AG20443 (cell line): ENCODE measurements around the gene HHIPL1.

Source experiments
- DNase-seq: peaks from one replicate; pipeline ENCODE4 v3.0.0; 2012; ENCODE audit warnings: low spot score, mixed read lengths

The HHIPL1 gene

DNA sequence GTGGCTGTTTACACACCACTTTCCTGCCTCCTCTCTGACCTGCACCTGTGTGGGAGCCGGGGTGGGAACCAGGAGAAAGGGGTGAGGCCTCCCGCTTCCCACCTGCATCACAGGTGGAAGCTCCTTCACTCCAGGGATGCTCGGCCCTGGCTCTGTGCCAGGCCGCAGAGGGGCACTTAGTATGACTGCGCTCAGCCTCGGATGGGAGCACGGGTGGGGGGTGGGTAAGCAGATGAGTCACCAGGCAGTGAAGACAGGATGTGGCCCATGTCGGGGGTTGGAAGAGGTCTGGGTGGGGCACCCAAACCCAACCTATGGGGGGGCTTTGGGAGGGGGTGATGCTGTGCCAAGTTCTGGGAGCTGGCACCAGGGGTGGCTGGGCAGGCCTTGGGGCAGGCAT is 31.7 kb downstream of the HHIPL1 start:
- DNase-seq: no peak

DNA sequence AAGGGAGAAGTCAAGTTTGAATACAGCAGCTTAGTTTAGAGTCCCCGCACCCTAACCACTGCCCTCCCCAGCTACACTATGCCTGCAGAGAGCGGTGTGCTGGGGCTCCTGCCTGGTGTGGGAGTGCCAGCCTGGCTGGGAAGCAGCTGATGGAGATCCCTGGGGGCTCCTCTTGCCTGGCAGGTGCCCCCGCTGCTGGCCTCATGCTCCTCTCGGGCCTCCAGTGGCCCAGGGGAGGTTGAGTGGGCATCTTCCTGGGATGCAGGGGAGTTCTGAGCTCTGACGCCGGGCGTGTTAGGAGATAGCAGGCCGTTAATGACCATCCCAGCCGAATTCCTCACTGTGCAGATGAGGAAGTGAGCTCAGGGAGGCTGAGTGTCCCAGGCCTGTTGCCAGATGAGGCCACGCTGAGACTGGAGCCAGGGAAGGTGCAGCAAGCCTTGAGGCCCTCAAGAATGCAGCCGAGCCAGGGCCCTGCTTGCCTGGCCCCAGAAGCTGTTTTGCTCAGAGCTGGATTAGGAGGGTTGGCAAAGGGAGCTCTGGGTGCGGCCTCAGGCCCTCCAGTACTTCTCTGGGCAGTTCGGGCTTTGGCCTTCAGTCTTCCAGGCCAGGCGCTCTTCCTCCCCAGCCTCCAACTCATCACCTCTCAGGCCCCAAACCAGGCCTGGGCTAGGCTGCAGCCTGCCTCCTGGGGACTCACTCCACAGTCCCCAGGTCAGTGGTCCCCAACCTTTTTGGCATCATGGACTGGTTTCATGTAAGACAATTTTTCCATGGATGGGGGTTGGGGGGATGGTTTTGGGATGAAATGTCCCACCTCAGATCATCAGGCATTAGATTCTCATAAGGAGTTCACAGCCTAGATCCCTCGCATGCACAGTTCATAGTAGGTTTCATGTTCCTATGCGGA is 32.6 kb downstream of the HHIPL1 start:
- DNase-seq: no peak

DNA sequence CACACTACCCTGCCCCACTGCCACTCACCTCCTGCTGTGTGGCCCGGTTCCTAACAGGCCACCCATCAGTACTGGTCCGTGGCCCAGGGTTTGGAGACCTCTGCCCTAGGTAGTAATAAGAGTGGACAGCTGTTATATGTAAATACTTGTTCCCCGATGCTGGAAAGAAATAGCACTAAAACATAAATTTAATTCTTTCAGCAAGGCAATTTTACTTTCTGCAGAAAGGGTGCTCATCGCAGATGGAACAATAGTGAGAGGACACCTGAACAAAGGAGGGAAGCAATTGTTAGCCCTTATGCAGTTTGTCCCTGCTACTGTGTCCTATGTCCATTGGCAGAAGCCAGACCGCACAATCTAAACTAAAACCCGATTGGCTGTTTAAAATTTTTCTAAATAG is 33.3 kb downstream of the HHIPL1 start:
- no peak for DNase-seq

DNA sequence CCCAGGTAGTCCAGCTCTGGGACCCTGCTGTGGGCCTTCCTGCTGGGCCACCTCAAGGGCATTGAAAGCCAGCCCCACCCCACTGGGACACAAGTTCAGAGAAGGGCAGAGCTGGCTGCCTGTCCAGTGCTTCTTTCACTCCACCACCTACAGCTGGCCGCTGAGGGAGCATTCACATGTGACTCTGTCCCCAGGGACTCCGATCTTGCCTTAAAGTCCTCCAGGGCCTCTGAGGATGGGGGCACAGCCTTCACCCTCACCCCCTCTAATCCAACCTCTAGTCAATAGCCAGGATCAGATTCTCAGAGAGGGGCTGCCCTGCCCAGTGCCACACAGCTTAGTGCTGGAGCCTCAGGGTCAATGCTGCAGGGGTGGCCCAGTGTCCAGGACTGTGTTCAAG is 34.2 kb downstream of the HHIPL1 start:
- no peak for DNase-seq

DNA sequence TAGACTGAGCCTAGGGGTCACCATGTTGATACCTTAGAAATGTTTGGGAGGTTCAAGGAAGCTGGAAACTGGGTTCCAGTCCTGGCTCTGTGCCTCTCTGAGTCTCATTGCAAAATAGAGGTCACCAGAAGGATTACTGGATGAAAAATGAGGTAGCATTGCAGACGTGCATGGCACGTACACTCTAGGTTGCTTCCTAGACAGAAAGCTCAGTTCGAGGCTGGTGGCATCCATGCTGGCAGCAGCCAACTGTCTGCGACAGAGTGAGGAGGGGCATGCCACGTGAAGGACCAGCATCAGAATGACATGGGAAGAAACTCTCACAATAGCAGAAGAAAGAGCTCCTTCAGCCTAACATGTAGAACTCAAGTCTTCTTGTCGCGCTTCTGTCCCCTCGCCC is 34.6 kb downstream of the HHIPL1 start:
- no peak for DNase-seq

DNA sequence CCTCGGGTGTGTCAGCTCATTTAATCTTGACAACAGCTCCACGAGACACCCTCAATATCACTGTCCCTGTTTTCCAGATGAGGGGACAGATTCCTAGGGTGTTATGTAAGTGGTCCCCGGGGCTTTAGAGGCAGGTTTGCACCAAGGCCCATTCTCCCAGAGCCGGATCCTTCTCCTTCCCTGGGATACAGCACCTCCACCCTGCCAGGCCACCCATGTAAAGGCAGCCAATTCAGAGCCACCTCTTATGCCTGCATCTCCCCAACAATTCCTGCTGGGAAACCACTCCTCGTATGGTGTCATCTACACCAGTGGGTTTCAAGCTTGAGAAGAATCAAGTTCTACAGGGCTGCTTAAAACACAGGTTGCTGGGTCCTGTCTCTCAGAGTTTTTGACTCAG is 35.1 kb downstream of the HHIPL1 start:
- DNase-seq: no peak

DNA sequence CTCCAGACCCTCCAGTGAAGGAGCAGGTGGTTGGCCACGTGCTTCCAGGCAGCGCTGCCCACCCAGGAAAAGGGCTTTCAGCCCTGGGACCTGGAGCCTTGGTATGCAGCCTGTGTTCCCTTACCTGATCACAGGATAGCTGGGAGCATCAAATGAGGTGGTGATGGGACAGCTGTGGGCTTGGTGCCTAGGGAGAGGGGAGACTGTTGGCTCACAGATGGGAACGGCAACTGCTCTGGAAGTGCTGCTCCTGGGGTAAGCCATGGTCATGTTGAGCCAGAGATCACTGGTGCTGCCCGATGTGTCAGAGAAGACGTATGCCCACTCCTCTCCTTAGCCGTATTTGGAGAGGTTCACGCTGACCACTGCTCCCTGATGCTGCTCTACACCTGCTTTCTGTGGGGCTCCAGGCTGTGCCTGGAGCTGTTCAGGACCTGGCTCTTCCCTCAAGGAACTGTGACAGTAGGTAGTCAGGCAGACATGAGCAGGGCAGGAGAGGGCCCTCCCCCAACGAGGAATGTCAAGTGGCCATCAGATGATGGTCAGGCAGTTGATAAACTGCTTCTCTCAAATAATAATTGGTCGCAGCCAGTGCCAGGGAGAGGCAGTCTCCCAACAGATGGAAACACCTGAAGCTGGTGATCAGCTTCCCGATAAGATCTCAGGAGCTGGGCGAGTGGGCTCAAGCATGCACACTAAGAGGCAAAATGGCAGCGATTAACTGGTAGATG is 36.3 kb downstream of the HHIPL1 start:
- DNase-seq: no peak

DNA sequence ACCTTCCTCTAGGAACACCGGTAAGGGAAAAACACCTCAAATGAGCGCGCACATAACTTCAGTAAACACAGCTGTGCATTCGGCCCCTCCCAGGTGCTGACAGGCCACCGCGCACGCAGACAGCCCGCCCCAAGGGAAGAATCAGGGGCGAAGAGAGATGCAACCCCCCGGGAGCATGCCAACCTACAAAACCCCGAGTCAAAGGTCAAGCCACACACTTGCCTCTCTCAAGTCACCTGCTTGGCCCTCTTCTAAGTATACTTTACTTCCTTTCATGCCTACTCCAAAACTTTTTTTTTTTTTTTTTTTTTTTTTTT is 36.9 kb downstream of the HHIPL1 start:
- DNase-seq: no peak

DNA sequence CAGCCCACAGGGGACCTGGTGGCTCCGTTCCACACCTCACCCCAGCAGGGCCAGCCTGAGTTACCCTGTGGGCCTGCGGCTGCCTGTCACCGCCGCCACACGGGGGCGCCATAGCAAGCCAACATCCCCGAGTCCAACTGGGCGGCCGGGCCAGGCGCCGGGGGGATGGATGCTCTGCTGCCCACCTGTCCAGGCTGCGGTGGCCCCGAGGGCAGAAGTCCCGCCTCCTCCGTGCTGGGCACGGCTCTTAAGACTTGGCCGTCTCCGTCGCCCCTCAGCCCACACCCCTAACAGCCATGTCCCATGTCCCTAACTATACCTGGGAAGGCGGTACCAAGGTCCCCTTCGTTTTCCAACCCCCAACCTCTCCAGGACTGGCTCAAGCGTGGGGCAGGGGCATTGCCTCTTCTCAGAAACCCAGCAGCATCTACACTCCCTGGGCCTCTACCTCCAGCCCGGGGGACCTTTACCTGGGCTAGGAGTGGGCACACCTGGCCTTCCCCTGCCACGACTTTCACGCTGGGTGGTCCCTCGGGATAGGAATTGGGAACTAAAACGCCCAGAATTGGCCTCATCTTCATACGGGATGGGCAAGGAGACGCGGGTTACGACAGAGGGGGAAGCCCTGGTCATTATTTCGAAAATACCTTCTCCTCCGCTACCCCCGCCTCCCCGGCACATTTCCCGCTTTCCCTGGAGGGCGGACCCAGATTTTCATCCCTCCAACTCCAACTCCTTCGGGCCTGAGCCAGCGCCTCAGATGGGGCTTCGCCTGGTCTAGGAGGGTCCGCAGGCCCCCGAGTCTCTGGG is 38.1 kb downstream of the HHIPL1 start:
- DNase-seq: peak; percentile 88

DNA sequence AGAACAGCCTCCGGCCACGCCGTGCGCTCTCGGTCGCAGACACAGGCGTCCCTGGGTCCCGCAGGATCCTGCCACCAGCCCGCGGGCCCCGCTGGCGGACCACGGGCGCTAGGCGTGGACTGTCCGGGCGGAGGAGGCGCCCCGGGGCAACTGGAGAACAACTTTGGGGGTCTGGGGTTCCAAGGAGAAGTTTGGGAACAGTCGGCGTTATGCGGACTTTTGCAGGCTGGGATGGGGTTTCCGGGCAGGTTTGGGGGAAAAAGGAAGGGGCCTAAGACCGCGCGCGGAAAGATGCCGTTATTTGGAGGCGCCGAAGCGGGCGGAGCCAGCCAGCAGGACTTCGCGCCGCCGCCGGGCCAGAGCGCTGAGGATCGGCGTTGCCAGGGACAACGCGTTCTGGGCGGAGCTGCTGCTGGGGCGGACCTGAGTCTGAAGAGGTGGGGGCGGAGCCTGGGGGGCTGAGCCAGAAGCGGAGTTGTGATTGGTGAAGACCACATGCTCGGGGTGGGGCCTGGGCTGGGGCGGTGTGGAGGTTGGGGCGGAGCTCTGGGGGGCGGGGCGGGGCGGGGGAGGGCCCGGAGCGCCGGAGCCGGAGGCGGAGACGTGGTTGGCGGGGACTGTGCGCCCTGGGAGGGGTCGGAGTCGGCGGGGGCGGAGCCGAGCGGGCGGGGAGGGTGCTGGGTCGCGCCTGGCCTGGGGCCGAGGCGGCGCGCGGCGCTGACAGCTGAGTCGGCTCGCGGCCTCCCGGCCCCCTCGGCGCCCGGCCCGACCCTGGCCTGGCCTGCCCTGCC is 38.9 kb downstream of the HHIPL1 start, which contains the start of gene CYP46A1:
CYP46A1 (plus strand) TSS at position 680 of the 791 bp plus-strand sequence. CDS start 120 bp downstream, outside the sequence.
- DNase-seq: peak; percentile 100

DNA sequence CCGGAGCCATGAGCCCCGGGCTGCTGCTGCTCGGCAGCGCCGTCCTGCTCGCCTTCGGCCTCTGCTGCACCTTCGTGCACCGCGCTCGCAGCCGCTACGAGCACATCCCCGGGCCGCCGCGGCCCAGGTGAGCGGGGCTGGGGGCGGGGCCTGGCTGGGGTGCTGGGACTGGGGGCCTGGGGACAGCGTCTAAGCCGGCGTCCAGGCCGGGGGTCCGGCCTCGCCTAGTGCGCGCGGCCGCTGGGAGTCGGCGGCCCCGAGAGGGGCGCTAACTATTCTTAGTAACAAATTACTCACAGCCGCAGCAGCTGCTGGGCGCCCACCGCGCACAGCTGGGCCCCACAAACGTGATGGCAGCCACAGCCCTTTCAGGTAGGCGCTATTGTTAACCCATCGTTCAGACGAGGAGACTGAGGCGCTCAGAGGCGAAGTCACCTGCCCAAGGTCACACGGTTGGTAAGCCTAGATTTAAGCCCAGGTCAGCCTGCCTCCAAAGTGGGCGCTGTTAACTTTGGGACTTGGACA is 39.5 kb downstream of the HHIPL1 start:
- DNase-seq: no peak

DNA sequence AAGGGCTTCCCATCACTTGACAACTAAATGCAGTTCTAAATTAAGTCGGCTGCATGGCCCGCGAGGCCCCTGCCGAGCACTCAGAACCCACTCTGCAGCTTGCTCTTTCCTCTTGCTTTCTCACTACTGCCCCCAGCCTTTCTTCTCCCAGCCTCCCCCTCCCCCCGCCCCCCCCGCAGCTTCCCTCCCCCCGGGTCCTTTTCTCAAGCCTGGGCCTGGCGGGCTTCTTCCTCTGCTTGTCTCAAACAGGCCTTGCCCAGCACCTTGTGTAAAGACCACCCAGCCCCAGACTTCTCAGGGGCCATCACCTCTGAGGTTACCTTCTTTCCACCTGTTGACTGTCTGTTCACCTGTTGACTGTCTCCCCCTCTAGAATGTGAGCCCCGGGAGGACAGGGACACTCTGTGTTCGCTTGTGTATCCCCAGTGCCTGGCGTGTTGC is 40.2 kb downstream of the HHIPL1 start:
- no peak for DNase-seq

DNA sequence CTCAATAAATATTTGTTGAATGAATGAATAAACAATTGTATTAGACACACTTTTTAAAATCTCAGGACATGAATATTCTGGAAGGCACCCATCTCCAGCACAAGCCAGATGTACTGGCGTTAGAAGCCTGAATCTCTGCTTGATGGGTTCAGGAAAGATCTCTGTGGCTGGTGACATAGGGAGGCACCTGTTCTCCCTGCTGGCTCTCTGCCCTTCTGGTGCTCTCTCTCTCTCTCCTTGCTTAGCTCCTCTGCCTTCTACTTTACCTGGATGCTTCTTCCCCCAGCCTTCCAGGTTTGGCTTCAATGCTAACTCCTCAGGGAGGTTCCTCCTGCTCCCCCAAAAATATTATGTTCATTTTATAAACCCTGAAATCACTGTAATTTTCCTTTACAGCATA is 40.7 kb downstream of the HHIPL1 start:
- DNase-seq: no peak

DNA sequence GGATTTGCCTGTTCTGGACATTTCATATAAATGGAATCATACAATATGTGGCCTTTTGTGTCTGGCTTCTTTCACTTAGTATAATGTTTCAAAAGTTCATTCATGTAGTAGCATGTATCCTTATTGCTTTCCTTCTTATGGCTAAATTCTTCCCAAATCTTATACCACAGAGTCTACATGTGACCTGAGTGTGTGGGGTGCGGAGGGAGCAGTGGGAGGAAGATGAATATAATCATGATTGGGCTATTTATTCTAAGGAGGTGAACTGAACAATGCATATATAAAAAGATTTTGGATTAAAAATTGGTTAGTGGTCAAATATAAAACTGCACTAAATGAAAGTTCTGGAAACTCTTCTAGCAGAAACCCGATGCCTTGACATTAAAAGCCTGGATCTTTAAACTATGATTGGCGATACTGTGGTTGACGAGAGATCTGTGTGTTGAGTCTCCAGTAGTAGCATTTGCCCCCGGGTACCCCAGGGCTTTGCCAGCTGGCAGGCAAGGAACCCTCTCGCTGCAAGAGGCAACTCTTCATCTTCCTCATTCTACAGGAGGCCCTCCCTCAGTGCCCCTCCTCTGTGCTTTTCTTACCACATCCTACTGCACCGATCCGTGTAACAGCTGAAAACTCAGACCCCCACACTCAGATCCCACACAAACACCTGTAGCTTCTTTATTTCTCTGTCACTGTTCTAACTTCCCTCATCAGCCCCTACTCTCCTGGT is 41.8 kb downstream of the HHIPL1 start:
- DNase-seq: no peak

DNA sequence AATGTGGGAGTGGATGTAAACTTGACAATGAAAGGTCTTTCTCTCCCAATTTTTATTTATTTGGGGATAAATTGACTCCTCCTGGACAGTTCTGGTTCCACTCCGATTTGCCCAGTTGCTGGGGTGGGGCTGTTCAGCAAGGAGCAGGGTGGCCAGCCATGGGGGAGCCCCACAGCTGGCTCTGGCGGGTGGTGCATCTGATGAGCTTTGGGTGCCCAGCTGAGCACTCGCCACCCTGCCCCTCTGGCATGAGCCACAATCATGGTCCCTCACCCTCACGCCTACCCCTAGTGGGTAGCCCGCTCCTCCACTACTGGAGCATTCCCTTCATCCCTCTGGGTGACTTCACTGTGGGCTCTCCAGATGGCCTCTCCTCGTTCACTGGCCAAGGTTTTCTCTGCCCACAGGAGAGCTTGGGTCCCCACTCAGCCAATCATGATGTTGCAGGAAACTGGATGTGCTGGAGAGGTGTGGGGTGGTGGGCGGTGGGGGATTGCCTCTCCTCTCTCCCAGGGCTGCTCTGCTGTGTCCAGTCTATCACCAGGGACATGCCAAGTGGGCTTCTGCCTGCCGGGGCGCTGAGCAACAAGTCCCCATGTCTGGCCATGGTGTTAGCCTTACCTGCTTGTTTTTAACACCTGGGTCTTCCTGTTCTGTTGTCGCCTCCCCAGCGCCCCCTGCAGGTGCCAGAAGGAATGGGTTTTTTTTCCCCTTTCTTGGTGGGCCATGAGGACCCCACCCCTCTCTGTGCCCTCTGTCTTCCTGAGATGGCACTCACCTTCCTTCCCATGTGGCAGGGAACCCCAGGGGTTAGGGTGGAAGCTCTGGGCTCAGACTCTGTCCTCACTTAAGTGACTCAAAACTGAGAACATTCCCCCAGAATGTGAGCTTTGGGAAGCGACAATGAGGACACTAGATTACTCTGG is 42.6 kb downstream of the HHIPL1 start:
- no peak for DNase-seq

DNA sequence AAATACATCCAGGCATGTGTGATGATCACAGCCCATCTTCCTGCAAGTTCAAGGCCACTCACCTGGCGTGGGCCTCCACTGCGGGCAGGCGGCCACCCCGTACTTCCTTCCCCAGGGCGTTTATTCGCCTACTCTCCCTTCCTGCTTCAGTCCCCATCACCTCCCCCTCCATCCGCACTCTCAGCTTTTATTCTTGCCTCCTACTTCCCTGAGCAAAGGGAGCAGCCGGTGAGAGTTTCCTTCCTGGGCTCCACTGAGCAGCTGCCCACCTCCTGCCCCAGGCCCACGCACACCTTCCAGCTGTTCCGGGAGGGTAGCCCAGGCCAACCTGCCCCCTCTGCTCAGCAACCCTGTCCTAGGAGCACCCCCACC is 43.3 kb downstream of the HHIPL1 start:
- DNase-seq: no peak

DNA sequence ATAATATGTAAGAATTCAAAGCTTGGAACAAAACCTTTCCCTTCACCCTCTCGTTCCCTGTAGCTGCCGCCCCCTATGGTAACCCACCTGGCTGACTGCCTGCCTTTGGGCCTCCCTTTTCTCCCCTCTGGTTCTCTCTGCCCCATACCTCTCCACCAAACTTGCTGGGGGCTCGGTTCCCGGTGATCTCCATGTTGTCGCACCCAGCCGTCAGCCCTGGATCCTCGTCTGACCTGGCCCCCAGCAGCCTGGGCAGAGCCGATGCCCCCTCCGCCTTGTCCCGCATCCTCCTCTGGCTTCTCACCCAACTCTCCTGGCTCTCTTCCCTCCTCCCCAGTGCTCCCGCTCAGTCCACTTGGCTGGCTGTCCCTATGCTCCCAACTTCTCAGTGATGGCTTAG is 43.7 kb downstream of the HHIPL1 start:
- no peak for DNase-seq

DNA sequence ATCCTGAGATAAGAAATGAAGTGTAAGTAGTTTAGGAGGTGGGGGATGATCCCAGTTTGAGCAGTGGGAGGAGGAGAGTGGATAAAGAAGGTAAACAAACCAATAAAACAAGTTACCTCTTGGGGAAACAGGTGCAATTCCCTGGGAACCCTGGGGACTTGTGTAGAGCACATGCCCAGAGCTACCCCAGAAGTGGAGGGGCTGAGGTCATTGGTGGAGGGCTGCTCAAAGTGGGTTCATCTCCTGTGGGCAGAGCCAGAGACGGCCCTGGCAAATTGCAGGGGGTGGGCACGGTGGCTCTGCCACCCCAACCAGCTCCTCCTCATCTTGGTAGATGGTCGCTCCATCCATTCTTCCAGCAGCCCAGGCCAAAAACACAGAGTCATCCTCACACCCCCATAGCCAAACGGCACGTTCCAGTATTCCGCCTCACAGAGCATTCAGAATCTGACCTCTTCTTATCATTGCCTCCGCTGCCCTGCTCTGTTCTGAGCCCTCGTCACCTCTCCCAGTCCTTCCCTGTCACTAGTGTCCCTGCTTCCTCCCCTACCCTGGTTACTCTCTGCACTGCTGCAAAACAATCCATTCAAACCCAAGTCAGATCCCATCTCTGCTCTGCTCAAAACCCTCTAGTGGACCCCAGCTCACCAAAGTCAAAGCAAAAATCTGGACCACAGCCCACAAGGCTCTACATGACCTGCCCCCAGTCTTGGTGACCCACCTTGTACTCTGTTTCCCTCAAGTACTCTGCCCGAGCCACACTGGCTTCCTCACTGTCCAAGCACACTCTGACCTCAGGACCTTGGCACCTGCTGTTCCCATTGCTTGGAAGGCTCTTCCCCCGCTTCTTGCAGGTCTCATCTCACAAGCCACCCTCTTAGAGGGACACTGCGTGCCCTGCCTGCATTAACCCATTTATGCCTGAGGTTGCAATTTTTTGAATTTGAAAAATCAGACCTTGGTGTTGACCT is 44.6 kb downstream of the HHIPL1 start:
- DNase-seq: no peak

DNA sequence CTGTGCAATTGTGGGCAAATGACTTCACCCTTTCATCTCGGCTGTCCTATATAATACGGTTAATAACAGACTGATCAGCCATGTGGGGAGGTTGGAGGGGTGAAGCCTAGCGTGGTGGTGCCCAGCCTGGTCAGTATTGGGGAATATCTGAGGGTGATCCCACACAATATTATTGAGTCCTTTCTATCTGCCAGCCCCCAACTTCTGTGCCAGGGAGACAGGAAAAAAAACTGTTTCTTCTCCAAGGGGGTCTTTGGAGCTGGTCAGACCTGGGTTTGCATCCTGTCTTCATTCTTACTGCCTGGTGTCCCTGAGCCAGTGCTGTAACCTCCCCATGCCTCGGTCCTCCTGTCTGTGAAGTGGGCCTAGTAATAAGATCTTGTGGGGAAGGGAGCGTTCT is 45.7 kb downstream of the HHIPL1 start:
- no peak for DNase-seq
